NCI-H2196 treated with DMSO at 0.1 percent for 48 hours (cell line): ENCODE measurements around the gene RAB33A.
"Not testable (repeated sequence)": the region's sequence is repeated elsewhere in the genome, so short reads cannot be mapped to it uniquely, and the experiment has no call there.

ENCODE experiments used
- DNase-seq: peaks from one replicate; lab custom pipeline; 2025; ENCODE audit not compliant: unreplicated experiment; lab: John Stamatoyannopoulos, UW

RAB33A gene

GRCh38 chrX:130231184-130231583 is 59.4 kb downstream of the RAB33A start:
- DNase-seq, result not testable (repeated sequence)
